HG03442 (cell line): ENCODE measurements around the gene FARP2.
"Not testable (repeated sequence)": the region's sequence is repeated elsewhere in the genome, so short reads cannot be mapped to it uniquely, and the experiment has no call there.

Experiments
- ATAC-seq: cut with Tn5 transposase; IDR thresholded peaks from one replicate; pipeline ENCODE4 v1.9.1; 2021; ENCODE audit warnings: mild to moderate bottlenecking, moderate library complexity; ENCODE audit not compliant: unreplicated experiment

Gene FARP2

GRCh38 chr2:241364781-241365180 is 8.7 kb downstream of the FARP2 start:
- no peak for ATAC-seq

- ATAC-seq: no peak
Observed at GRCh38 chr2:241366678-241367077, 10.6 kb downstream of the FARP2 start.

- no peak for ATAC-seq
Observed at GRCh38 chr2:241368643-241369042, 12.6 kb downstream of the FARP2 start.

- ATAC-seq: no peak
Observed at GRCh38 chr2:241372361-241372992, 16.4 kb downstream of the FARP2 start.

GRCh38 chr2:241373446-241373845 is 17.4 kb downstream of the FARP2 start:
- no peak for ATAC-seq

- ATAC-seq: not testable (repeated sequence)
Observed at GRCh38 chr2:241373906-241374305, 17.8 kb downstream of the FARP2 start.

- no peak for ATAC-seq
Observed at GRCh38 chr2:241375300-241375699, 19.2 kb downstream of the FARP2 start.

- no peak for ATAC-seq
Observed at GRCh38 chr2:241376808-241377207, 20.7 kb downstream of the FARP2 start.

GRCh38 chr2:241378816-241379215 is 22.7 kb downstream of the FARP2 start:
- ATAC-seq: no peak

GRCh38 chr2:241379481-241380480 is 23.7 kb downstream of the FARP2 start:
- ATAC-seq: no peak

- ATAC-seq: no peak
Observed at GRCh38 chr2:241381872-241382271, 25.8 kb downstream of the FARP2 start.

GRCh38 chr2:241385450-241385849 is 29.4 kb downstream of the FARP2 start:
- not testable (repeated sequence) for ATAC-seq

- no peak for ATAC-seq
Observed at GRCh38 chr2:241386519-241386918, 30.4 kb downstream of the FARP2 start.

- ATAC-seq: no peak
Observed at GRCh38 chr2:241389697-241390096, 33.6 kb downstream of the FARP2 start.

GRCh38 chr2:241390301-241391206 is 34.5 kb downstream of the FARP2 start:
- ATAC-seq: no peak

- ATAC-seq: no peak
Observed at GRCh38 chr2:241391892-241392665, 36.0 kb downstream of the FARP2 start.

- ATAC-seq: not testable (repeated sequence)
Observed at GRCh38 chr2:241392753-241393152, 36.7 kb downstream of the FARP2 start.

- peak; percentile 42 for ATAC-seq
Observed at GRCh38 chr2:241393524-241394196, 37.6 kb downstream of the FARP2 start.

GRCh38 chr2:241396809-241397208 is 40.7 kb downstream of the FARP2 start:
- ATAC-seq: not testable (repeated sequence)
